GM18519 (cell line): Measurements from ENCODE around the gene MAP3K7CL.
A peak's percentile ranks its signal among the peaks of the same experiment; 100 is the strongest.

Experiments used
- ATAC-seq: cut with Tn5 transposase; IDR thresholded peaks from one replicate; pipeline ENCODE4 v1.9.1; 2021; ENCODE audit warnings: mild to moderate bottlenecking, moderate library complexity; ENCODE audit not compliant: unreplicated experiment, low FRiP score

MAP3K7CL gene

GRCh38 chr21:29190923-29191331, 60.5 kb downstream of the MAP3K7CL start:
- ATAC-seq, result no peak

GRCh38 chr21:29193072-29193471, 62.6 kb downstream of the MAP3K7CL start:
- ATAC-seq, result no peak

- ATAC-seq, result no peak
These were observed 63.5 kb downstream of the MAP3K7CL start for GRCh38 chr21:29193901-29194300.

GRCh38 chr21:29194342-29194741, 63.9 kb downstream of the MAP3K7CL start:
- no peak for ATAC-seq

- ATAC-seq, result no peak
These were observed 64.4 kb downstream of the MAP3K7CL start for GRCh38 chr21:29194847-29195246.

- peak; percentile 92 for ATAC-seq
These were observed 65.7 kb downstream of the MAP3K7CL start for GRCh38 chr21:29195981-29196669.

GRCh38 chr21:29196670-29197191, 66.3 kb downstream of the MAP3K7CL start:
- no peak for ATAC-seq

GRCh38 chr21:29201186-29201585, 70.7 kb downstream of the MAP3K7CL start:
- ATAC-seq, result no peak

GRCh38 chr21:29205009-29205408, 74.6 kb downstream of the MAP3K7CL start:
- ATAC-seq, result no peak

- no peak for ATAC-seq
These were observed 75.5 kb downstream of the MAP3K7CL start for GRCh38 chr21:29205988-29206387.

GRCh38 chr21:29206445-29206844, 76.0 kb downstream of the MAP3K7CL start:
- no peak for ATAC-seq

GRCh38 chr21:29207201-29207600, 76.8 kb downstream of the MAP3K7CL start:
- ATAC-seq, result no peak

GRCh38 chr21:29208044-29208681, 77.7 kb downstream of the MAP3K7CL start:
- no peak for ATAC-seq

GRCh38 chr21:29208682-29209059, 78.2 kb downstream of the MAP3K7CL start:
- no peak for ATAC-seq

- no peak for ATAC-seq
These were observed 79.3 kb downstream of the MAP3K7CL start for GRCh38 chr21:29209696-29210095.

- ATAC-seq, result no peak
These were observed 80.8 kb downstream of the MAP3K7CL start for GRCh38 chr21:29211205-29211604.

- ATAC-seq, result no peak
These were observed 82.0 kb downstream of the MAP3K7CL start for GRCh38 chr21:29212446-29212845.

GRCh38 chr21:29213513-29214385, 83.3 kb downstream of the MAP3K7CL start:
- ATAC-seq, result no peak

- no peak for ATAC-seq
These were observed 85.3 kb downstream of the MAP3K7CL start for GRCh38 chr21:29215709-29216108.

GRCh38 chr21:29217818-29218291, 87.4 kb downstream of the MAP3K7CL start:
- ATAC-seq, result no peak

GRCh38 chr21:29218749-29219148, 88.3 kb downstream of the MAP3K7CL start:
- ATAC-seq, result no peak
